HEK293 (cell line): Measurements from ENCODE around the gene PTGDR2.

Experiments used
- MEIS1 ChIP-seq: sonication (generic); formaldehyde crosslinking; IDR thresholded peaks from 2 replicates; pipeline ENCODE4 v1.8.1; 2022; ENCODE audit warnings: missing genetic modification reagents, mild to moderate bottlenecking, borderline replicate concordance
- SCRT1 ChIP-seq: fragments of 450-650 bp; formaldehyde crosslinking; IDR thresholded peaks from 2 replicates; pipeline ENCODE4 v1.5.1; 2016; ENCODE audit warnings: missing biosample characterization, missing genetic modification characterization, borderline replicate concordance
- WT1 ChIP-seq: fragments of 450-650 bp; formaldehyde crosslinking; IDR thresholded peaks from 2 replicates; pipeline ENCODE4 v1.5.1; 2016; ENCODE audit warnings: missing biosample characterization, missing genetic modification characterization
- ZBTB20 ChIP-seq: fragments of 450-650 bp; formaldehyde crosslinking; IDR thresholded peaks from 2 replicates; pipeline ENCODE4 v1.5.1; 2016; ENCODE audit warnings: missing biosample characterization, missing genetic modification characterization
- ZBTB21 ChIP-seq: fragments of 450-650 bp; formaldehyde crosslinking; IDR thresholded peaks from 2 replicates; pipeline ENCODE4 v1.5.1; 2017; ENCODE audit warnings: missing biosample characterization, missing genetic modification characterization
- ZFP37 ChIP-seq: fragments of 450-650 bp; formaldehyde crosslinking; IDR thresholded peaks from 2 replicates; pipeline ENCODE4 v1.5.1; 2016; ENCODE audit warnings: missing biosample characterization, missing genetic modification characterization
- ZNF169 ChIP-seq: fragments of 450-650 bp; formaldehyde crosslinking; IDR thresholded peaks from 2 replicates; pipeline ENCODE4 v1.5.1; 2016; ENCODE audit warnings: missing biosample characterization, missing genetic modification characterization
- ZNF174 ChIP-seq: fragments of 450-650 bp; formaldehyde crosslinking; IDR thresholded peaks from 2 replicates; pipeline ENCODE4 v1.5.0; 2017; ENCODE audit warnings: missing biosample characterization, mild to moderate bottlenecking, missing genetic modification characterization
- ZNF184 ChIP-seq: fragments of 450-650 bp; IDR thresholded peaks from 2 replicates; pipeline ENCODE4 v1.5.1; 2018; ENCODE audit warnings: missing biosample characterization, mild to moderate bottlenecking, missing genetic modification characterization
- ZNF19 ChIP-seq: fragments of 450-650 bp; formaldehyde crosslinking; IDR thresholded peaks from 2 replicates; pipeline ENCODE4; 2016; ENCODE audit warnings: missing biosample characterization, missing genetic modification characterization, low read depth
- ZNF416 ChIP-seq: fragments of 450-650 bp; formaldehyde crosslinking; IDR thresholded peaks from 2 replicates; pipeline ENCODE4 v1.5.1; 2016; ENCODE audit warnings: missing biosample characterization, missing genetic modification characterization
- ZNF433 ChIP-seq: fragments of 450-650 bp; formaldehyde crosslinking; IDR thresholded peaks from 2 replicates; pipeline ENCODE4 v1.5.1; 2016; ENCODE audit warnings: missing biosample characterization, missing genetic modification characterization, low read depth
- ZNF48 ChIP-seq: fragments of 450-650 bp; formaldehyde crosslinking; IDR thresholded peaks from 2 replicates; pipeline ENCODE4 v1.5.1; 2016; ENCODE audit warnings: missing biosample characterization, missing genetic modification characterization
- ZNF530 ChIP-seq: fragments of 450-650 bp; formaldehyde crosslinking; IDR thresholded peaks from 2 replicates; pipeline ENCODE4 v1.5.1; 2016; ENCODE audit warnings: low read depth, missing biosample characterization, missing genetic modification characterization
- ZNF585B ChIP-seq: fragments of 450-650 bp; formaldehyde crosslinking; IDR thresholded peaks from 2 replicates; pipeline ENCODE4 v1.5.1; 2016; ENCODE audit warnings: missing biosample characterization, missing genetic modification characterization
- ZNF707 ChIP-seq: fragments of 450-650 bp; formaldehyde crosslinking; IDR thresholded peaks from 2 replicates; pipeline ENCODE4 v1.5.1; 2016; ENCODE audit warnings: missing biosample characterization, missing genetic modification characterization
- ZNF747 ChIP-seq: fragments of 450-650 bp; formaldehyde crosslinking; IDR thresholded peaks from 2 replicates; pipeline ENCODE4 v1.5.1; 2016; ENCODE audit warnings: missing biosample characterization, missing genetic modification characterization
- ZNF777 ChIP-seq: fragments of 450-650 bp; formaldehyde crosslinking; IDR thresholded peaks from 2 replicates; pipeline ENCODE4 v1.5.1; 2017; ENCODE audit warnings: missing biosample characterization, missing genetic modification characterization, borderline replicate concordance
- TF ChIP-seq, protein P1 (sequence below): fragments of 450-650 bp; formaldehyde crosslinking; IDR thresholded peaks from 2 replicates; pipeline ENCODE4 v1.5.1; 2016; ENCODE audit warnings: missing biosample characterization, missing genetic modification characterization, low read depth
- TF ChIP-seq, protein P2 (sequence below): fragments of 450-650 bp; formaldehyde crosslinking; IDR thresholded peaks from 2 replicates; pipeline ENCODE4 v1.5.1; 2016; ENCODE audit warnings: missing biosample characterization, missing genetic modification characterization
- TF ChIP-seq, protein P3 (sequence below): fragments of 450-650 bp; formaldehyde crosslinking; IDR thresholded peaks from 2 replicates; pipeline ENCODE4 v1.5.1; 2017; ENCODE audit warnings: missing biosample characterization, mild to moderate bottlenecking, missing genetic modification characterization, moderate library complexity
- TF ChIP-seq, protein P4 (sequence below): fragments of 450-650 bp; formaldehyde crosslinking; IDR thresholded peaks from 2 replicates; pipeline ENCODE4 v1.5.1; 2017; ENCODE audit warnings: missing biosample characterization, missing genetic modification characterization
- TF ChIP-seq, protein P5 (sequence below): fragments of 450-650 bp; formaldehyde crosslinking; IDR thresholded peaks from 2 replicates; pipeline ENCODE4 v1.5.1; 2016; ENCODE audit warnings: missing biosample characterization, missing genetic modification characterization
- TF ChIP-seq, protein P6 (sequence below): fragments of 450-650 bp; formaldehyde crosslinking; IDR thresholded peaks from 2 replicates; pipeline ENCODE4 v1.5.1; 2016; ENCODE audit warnings: missing biosample characterization, missing genetic modification characterization, borderline replicate concordance

Gene PTGDR2

DNA sequence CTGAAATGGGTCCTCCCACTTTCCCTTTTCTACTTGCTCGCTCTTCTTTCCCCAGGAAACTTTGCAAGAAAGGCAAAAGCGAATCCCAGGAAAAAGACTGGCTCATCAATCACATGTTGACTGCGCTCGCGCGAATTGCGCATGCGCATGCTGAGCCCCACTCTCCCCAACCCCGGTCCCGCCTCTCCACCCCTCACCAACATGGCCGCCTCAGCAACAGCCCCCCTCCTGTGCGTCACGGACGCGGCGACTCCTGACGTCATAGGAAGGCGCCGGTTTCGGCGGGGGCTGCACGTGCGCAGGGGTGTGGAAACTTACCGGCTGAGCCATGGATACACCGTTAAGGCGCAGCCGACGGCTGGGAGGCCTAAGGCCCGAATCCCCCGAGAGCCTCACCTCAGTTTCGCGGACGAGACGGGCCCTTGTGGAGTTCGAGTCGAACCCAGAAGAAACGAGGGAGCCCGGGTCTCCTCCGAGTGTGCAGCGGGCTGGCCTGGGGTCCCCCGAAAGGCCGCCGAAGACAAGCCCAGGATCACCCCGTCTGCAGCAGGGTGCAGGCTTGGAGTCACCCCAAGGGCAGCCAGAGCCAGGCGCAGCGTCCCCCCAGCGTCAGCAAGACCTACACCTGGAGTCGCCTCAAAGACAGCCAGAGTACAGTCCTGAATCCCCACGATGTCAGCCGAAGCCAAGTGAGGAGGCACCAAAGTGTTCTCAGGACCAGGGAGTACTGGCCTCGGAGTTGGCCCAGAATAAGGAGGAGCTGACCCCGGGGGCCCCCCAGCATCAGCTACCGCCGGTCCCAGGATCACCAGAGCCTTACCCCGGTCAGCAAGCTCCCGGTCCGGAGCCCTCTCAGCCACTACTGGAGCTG lies 13.7 kb downstream of the PTGDR2 start, which contains the start of gene CCDC86 (continued):
- TF ChIP-seq, protein P1, sequence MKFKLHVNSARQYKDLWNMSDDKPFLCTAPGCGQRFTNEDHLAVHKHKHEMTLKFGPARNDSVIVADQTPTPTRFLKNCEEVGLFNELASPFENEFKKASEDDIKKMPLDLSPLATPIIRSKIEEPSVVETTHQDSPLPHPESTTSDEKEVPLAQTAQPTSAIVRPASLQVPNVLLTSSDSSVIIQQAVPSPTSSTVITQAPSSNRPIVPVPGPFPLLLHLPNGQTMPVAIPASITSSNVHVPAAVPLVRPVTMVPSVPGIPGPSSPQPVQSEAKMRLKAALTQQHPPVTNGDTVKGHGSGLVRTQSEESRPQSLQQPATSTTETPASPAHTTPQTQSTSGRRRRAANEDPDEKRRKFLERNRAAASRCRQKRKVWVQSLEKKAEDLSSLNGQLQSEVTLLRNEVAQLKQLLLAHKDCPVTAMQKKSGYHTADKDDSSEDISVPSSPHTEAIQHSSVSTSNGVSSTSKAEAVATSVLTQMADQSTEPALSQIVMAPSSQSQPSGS (tag by site-specific recombination) = peak; percentile 96
- TF ChIP-seq ZBTB21 (tag by site-specific recombination) = peak; percentile 96
- TF ChIP-seq ZNF416 = no peak
- TF ChIP-seq, protein P2, sequence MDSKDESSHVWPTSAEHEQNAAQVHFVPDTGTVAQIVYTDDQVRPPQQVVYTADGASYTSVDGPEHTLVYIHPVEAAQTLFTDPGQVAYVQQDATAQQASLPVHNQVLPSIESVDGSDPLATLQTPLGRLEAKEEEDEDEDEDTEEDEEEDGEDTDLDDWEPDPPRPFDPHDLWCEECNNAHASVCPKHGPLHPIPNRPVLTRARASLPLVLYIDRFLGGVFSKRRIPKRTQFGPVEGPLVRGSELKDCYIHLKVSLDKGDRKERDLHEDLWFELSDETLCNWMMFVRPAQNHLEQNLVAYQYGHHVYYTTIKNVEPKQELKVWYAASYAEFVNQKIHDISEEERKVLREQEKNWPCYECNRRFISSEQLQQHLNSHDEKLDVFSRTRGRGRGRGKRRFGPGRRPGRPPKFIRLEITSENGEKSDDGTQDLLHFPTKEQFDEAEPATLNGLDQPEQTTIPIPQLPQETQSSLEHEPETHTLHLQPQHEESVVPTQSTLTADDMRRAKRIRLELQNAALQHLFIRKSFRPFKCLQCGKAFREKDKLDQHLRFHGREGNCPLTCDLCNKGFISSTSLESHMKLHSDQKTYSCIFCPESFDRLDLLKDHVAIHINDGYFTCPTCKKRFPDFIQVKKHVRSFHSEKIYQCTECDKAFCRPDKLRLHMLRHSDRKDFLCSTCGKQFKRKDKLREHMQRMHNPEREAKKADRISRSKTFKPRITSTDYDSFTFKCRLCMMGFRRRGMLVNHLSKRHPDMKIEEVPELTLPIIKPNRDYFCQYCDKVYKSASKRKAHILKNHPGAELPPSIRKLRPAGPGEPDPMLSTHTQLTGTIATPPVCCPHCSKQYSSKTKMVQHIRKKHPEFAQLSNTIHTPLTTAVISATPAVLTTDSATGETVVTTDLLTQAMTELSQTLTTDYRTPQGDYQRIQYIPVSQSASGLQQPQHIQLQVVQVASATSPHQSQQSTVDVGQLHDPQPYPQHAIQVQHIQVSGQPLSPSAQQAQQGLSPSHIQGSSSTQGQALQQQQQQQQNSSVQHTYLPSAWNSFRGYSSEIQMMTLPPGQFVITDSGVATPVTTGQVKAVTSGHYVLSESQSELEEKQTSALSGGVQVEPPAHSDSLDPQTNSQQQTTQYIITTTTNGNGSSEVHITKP (tag by site-specific recombination) = no peak
- no peak for TF ChIP-seq ZNF530 (tag by site-specific recombination)
- 0 out of 2 replicates have a peak, but pooled peaks have one; percentile 27 for TF ChIP-seq WT1 (tag by site-specific recombination)
- no peak for TF ChIP-seq ZNF747 (tag by site-specific recombination)
- no peak for TF ChIP-seq ZNF169 (tag by site-specific recombination)
- TF ChIP-seq ZNF777 (tag by site-specific recombination) = no peak
- peak; percentile 98 for TF ChIP-seq SCRT1
- TF ChIP-seq ZNF19 (tag by site-specific recombination) = no peak
- peak; percentile 21; the same call in 1 of the 2 replicates for TF ChIP-seq ZBTB20 (tag by site-specific recombination)
- TF ChIP-seq, protein P3, sequence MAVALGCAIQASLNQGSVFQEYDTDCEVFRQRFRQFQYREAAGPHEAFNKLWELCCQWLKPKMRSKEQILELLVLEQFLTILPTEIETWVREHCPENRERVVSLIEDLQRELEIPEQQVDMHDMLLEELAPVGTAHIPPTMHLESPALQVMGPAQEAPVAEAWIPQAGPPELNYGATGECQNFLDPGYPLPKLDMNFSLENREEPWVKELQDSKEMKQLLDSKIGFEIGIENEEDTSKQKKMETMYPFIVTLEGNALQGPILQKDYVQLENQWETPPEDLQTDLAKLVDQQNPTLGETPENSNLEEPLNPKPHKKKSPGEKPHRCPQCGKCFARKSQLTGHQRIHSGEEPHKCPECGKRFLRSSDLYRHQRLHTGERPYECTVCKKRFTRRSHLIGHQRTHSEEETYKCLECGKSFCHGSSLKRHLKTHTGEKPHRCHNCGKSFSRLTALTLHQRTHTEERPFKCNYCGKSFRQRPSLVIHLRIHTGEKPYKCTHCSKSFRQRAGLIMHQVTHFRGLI (tag by site-specific recombination) = no peak; the same call in 1 of the 2 replicates
- no peak for TF ChIP-seq ZNF48 (tag by site-specific recombination)
- TF ChIP-seq ZNF585B (tag by site-specific recombination) = no peak
- TF ChIP-seq ZNF707 (tag by site-specific recombination) = no peak
- TF ChIP-seq ZNF184 (tag by site-specific recombination) = no peak
- no peak for TF ChIP-seq ZFP37 (tag by site-specific recombination)
- TF ChIP-seq, protein P4, sequence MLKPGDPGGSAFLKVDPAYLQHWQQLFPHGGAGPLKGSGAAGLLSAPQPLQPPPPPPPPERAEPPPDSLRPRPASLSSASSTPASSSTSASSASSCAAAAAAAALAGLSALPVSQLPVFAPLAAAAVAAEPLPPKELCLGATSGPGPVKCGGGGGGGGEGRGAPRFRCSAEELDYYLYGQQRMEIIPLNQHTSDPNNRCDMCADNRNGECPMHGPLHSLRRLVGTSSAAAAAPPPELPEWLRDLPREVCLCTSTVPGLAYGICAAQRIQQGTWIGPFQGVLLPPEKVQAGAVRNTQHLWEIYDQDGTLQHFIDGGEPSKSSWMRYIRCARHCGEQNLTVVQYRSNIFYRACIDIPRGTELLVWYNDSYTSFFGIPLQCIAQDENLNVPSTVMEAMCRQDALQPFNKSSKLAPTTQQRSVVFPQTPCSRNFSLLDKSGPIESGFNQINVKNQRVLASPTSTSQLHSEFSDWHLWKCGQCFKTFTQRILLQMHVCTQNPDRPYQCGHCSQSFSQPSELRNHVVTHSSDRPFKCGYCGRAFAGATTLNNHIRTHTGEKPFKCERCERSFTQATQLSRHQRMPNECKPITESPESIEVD (tag by site-specific recombination) = no peak
- TF ChIP-seq, protein P5, sequence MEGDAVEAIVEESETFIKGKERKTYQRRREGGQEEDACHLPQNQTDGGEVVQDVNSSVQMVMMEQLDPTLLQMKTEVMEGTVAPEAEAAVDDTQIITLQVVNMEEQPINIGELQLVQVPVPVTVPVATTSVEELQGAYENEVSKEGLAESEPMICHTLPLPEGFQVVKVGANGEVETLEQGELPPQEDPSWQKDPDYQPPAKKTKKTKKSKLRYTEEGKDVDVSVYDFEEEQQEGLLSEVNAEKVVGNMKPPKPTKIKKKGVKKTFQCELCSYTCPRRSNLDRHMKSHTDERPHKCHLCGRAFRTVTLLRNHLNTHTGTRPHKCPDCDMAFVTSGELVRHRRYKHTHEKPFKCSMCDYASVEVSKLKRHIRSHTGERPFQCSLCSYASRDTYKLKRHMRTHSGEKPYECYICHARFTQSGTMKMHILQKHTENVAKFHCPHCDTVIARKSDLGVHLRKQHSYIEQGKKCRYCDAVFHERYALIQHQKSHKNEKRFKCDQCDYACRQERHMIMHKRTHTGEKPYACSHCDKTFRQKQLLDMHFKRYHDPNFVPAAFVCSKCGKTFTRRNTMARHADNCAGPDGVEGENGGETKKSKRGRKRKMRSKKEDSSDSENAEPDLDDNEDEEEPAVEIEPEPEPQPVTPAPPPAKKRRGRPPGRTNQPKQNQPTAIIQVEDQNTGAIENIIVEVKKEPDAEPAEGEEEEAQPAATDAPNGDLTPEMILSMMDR (tag by site-specific recombination) = no peak
- no peak for TF ChIP-seq ZNF174 (tag by site-specific recombination)
- no peak for TF ChIP-seq MEIS1
- TF ChIP-seq, protein P6, sequence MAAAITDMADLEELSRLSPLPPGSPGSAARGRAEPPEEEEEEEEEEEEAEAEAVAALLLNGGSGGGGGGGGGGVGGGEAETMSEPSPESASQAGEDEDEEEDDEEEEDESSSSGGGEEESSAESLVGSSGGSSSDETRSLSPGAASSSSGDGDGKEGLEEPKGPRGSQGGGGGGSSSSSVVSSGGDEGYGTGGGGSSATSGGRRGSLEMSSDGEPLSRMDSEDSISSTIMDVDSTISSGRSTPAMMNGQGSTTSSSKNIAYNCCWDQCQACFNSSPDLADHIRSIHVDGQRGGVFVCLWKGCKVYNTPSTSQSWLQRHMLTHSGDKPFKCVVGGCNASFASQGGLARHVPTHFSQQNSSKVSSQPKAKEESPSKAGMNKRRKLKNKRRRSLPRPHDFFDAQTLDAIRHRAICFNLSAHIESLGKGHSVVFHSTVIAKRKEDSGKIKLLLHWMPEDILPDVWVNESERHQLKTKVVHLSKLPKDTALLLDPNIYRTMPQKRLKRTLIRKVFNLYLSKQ (tag by site-specific recombination) = no peak
- TF ChIP-seq ZNF433 (tag by site-specific recombination) = no peak
